GM19467 (cell line): ENCODE data around the gene NEB.
"Not testable (repeated sequence)": the region's sequence is repeated elsewhere in the genome, so short reads cannot be mapped to it uniquely, and the experiment has no call there.

Source experiments
- ATAC-seq: cut with Tn5 transposase; IDR thresholded peaks from one replicate; pipeline ENCODE4 v1.9.1; 2021; ENCODE audit warnings: mild to moderate bottlenecking, moderate library complexity; ENCODE audit not compliant: unreplicated experiment

The NEB gene

DNA sequence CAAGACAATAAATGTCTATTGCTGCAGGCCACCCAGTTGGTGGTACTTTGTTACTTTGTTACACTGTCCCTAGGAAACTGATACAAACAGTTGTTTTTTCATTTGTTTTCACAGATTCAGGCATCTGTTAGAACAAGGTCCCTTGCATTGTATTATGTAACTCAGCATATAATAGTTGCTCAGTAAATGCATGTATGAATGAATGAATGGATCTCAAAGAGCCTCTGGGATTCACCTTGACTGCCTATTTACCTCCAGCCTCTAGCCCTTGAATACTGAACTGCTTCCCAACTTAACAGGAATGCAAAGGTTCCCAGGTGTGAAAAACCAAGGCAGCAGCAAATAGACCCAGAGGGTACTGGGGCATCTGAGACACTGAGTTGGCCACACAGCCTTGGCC, 27.4 kb upstream of the NEB start:
- ATAC-seq, result no peak

- ATAC-seq, result no peak
These were observed 26.9 kb upstream of the NEB start for GRCh38 chr2:151761193-151761592.

DNA sequence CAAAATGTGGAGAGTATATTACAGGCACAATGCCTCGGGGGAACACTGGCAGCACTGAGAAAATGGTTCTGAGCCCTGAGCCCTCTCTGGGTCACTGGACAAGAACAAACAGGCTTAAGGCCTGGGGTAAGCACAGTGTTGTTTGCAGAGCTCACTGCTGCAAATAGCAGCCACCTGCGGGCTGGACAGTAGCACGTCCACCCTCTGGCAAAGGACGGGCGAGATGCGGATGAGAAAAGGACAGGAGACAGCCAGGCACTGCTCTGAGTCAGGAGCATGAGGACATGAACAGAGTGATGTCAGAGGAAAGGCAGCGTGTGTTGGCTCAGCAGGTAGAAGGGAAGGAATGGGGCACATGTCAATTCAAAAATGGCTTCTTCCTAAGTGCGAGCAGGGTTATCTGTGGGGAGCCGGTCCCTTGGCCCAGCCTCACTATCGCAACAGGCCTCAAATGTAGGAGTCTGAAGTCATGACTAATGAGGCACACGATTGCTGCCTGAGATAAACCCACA, 25.9 kb upstream of the NEB start:
- ATAC-seq, result no peak

DNA sequence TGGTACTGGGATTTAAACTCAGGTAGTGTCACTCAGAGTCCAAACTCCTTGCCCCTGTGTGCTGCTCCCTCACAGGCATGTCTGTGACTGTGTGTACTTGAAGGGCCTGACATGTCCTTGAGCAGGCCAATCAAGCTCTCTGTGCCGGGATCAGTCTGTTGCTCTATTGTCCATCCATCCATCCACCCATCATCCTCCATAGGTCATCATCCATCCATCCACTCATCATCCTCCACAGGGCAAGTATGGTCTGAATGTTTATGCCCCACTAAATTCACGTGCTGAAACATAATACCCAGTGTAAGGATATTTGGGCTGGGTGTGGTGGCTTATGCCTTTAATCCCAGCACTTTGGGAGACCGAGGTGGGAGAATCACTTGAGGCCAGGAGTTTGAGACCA, 24.5 kb upstream of the NEB start:
- no peak for ATAC-seq

DNA sequence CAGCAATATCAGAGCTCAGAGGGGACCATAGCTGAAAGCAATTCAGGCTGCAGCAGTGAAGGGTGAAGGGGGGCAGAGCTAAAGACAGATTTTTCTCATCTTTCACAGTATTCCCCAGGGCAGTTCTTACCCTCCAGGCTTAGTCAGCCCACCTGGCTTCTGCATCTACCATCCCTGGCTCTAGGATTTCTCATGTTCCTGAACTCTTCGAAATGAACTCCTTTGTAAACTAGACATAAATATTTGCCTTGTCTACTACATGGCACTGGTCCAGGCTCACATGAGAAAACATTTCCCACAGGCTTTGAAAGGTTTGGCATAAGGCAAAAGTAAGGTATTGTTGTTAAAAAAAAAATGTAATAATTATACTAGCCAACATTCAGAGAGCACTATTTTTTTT, 23.6 kb upstream of the NEB start:
- ATAC-seq, result no peak

DNA sequence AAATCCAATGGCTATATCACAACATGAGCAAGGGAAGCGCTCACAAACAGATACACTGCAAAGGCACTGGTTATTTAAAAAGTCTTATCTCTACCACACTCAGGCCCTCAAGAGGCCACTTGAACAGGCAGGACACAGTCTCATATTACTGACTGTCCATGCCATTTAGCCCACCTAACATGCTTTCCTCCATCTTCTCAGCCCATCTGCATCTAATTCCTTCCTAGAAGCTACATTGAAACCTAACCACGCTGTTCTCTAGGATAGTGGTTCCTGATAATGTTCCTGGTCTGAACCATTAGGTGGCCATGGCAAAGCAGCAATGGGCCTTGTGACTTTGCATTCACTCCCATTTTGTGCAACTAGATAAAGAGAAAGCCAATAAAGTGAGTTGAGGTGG, 22.5 kb upstream of the NEB start:
- ATAC-seq, result no peak

- no peak for ATAC-seq
These were observed 20.1 kb upstream of the NEB start for GRCh38 chr2:151754253-151754897.

DNA sequence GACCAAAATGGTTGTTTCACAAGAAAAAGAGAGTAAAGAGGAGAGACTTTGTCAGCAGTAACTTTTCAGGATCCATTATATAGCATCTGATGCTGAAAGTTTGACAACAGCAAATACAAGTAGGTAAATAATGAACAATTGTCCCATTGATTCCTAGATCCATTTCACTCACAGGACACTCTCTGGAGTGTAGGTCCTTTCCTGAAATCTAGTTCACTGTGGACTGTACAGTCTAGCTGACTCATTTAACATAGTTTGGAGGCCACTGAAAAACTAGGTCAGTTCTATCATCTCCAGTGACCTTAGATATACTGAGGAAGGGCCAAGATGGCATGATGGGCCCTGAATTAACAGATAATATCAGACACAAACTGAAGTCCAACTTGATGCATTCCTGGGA, 19.3 kb upstream of the NEB start:
- ATAC-seq, result no peak

DNA sequence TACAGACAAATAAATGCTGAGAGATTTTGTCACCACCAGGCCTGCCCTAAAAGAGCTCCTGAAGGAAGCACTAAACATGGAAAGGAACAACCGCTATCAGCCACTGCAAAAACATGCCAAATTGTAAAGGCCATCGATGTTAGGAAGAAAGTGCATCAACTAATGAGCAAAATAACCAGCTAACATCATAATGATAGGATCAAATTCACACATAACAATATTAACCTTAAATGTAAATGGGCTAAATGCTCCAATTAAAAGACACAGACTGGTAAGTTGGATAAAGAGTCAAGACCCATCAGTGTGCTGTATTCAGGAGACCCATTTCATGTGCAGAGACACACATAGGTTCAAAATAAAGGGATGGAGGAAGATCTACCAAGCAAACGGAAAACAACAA, 11.0 kb upstream of the NEB start:
- ATAC-seq, result not testable (repeated sequence)

GRCh38 chr2:151730262-151730975, 3.9 kb downstream of the NEB start:
- no peak for ATAC-seq

DNA sequence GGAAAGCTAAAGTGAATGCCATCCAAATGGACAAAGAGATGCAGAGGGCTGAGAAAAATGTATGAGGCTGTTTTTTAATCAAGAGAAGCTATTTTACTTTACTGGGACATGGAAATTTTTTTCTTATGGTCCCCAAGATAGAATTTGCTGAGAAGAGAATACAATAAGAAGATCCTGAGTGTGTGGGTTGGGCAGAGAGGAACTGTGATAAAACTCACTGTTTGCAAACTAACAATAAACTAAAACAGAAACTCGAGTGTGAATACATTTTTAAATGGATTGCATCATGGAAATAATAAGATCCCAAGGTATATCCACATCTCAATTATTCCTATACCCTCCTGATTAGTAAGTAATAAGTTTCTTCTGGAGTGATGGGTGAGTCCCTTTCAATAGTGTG, 4.4 kb downstream of the NEB start:
- no peak for ATAC-seq

DNA sequence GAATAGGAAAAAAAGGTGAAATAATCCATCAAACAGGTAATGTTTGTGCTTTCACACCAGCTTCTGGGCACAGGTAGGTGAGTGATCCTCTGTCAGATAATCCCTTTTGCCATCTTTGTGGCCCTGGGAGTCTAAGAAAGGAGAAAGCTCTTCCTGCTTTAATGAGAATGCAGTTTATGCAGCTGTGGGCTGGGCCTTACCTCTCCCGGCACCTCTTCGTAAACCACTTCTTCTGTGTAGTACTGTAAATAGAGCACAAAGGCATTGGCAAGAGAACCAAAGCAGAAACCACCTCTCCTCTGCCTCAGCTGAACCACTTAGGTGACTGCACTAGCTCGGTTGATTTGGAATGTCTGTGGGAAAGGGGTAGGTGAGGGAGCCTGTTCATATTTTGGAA, 4.9 kb downstream of the NEB start:
- ATAC-seq, result no peak

- no peak for ATAC-seq
These were observed 5.4 kb downstream of the NEB start for GRCh38 chr2:151728804-151729414.

DNA sequence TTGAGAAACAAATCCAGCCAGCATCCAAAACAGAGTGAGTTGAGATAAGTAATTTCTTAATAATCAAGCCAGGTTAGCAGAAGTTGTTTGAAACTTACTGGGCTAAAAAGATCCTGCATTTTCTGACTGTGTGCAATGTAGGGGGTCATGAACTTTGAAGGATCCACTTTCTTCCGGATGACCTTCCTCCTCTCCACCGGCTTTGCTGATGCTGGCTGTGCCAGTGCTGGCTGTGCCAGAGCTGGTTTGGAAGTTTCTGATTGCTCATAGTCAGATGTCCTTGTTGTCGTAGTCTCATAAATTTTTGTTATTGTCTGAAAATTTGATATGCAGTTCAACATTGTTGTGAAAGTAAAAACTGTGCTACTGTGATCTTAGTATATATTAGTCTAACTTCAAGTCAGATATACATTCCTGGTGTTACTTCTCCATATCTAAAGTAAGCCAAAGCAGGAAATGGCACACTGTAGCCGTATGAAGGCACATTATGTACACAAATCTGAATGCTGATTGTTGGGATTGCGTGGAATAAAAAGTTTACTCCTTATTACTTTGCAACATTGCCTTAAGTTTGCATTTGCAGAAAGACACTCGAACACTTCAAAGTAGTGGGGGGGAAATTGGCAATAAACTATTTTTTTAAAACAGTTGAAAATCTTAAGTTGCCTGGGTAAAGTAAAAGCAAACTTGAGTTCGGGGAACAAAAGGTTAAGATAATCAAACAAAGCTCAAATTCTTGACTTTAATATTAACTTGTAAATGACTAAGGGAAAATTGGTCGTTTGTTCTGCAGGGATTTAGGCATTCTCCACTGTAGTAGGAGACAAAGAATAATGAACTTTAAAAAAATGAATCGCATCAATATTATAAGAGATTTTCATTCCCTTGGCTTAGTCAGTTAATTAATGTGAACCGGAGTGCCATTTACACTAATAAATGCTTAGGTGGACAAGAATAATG, 6.4 kb downstream of the NEB start:
- ATAC-seq, result no peak

- no peak for ATAC-seq
These were observed 13.1 kb downstream of the NEB start for GRCh38 chr2:151721161-151721560.

DNA sequence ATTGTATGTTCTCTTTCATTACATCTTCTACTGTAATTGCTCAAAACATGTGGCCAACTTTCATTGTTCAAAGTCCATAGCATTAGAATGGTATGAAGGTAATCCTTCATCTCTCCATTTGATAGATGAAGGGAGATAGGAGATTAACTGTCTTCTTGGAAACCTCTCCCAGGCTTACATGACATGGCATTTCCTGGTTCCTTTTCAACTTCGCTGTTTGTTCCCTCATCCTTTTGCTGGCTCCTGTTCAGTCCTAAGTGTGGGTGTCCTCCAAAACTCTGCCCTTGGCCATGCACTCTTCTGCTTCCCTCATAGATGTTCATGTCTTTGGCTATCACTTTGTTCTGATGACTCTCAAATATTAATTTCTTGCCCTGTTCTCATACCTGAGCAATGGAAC, 13.8 kb downstream of the NEB start:
- ATAC-seq, result no peak

DNA sequence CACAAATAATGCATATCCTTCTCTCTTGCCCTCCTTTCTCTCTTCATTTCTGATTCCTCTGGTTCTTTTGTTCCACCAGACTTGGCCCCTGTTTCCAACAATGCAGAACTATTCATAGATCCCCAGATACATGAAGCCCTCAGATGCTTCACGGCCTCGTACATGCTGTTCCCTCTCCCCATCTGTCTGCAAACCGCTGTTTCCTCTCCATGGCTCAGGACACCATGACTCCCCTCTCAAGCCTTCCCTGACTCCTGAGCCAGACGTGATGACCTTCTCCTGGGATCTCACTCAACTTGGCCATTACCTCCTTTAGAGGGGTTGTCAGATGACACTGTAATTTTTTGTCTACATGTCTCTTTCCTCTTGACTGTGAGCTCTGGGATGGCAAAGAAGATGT, 15.5 kb downstream of the NEB start:
- no peak for ATAC-seq

DNA sequence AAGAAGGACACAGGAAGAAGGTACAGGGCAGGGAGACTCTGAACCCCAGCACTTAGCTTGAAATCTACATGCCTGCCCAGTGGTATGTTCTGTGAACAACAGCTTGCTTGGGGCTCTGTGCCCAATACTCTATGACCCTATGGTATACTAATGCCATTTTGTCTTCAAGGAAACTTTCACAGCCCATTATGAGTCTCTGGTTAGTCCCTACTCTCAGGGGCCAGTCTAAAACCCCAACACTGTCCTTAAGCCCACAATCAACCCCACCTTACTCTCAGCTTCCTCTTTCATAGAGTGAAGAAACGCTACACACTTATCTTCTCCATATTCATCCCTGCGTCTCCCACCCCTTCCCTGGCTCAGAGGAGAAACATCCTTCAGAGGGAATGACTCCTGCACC, 16.0 kb downstream of the NEB start:
- ATAC-seq, result no peak

DNA sequence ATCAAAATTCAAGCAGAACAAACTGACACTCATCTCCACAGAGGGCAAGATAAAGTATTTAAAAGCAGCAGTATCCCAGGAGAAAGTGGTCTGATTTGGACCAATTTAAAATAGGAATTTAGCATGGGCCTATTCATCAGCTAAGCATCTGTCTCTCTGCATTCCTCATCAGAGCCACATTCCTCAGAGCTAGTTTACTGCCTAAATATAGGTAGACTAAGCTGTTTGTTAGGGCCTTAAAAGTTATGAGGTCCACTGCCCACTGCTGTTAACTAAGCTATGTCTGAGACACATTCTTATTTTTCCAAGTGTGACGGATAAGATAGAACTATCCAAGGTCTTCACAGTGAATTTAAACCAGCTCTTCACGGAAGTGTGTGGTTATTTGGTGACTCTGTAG, 17.6 kb downstream of the NEB start:
- no peak for ATAC-seq

DNA sequence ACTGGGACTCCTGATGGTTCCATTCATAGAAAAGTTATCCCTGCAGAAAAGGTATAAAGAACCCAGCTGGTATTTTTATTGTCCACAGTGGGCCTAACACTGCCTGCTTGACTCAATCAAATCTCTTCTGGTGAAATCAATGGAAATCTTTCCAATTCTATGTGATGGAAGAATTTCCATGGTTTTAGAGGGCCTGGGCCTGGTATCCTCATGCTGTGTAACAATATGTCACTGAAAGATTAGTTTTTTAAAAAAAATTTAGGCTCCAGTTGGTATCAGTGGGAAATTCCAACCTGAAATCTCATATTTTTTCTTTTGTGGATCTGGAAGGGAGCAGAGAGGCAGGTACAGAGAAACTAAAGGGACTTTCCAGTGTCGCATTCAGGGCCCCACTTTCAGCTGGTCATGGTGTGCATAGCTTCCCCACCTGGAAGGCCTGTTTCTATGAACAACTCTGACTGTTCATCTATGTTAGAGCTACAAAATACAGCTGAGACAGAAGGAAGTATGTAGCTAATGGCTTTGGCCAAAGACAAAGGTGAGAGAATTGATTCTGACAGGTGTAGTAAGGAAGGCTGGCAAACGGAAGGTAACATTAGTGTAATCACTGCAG, 20.9 kb downstream of the NEB start:
- ATAC-seq, result no peak

DNA sequence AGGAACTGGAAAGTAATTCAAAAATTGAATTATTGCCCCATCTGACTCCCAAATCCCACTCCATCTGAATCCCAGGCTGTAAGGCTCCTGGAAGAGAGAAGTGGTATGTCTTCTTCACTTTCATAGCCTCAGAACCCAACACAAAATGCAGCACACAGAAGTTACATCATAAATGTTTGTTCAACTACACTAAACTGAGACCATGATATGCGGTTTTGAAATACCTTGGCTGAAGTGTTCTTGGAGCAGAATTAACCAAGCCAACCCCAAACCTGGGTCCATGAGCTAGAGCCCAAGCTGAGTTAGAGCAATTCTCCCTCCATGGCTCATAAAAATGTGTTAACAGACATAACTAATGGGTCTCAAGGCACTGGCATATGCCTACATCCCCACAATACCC, 23.3 kb downstream of the NEB start:
- ATAC-seq, result no peak
